ENCODE data around the gene MEA1. TPM values are rescaled to one million over a fixed set of nuclear protein-coding genes. Genes with fewer than 3 reads are reported as not detected.

Gene MEA1
- total RNA-seq, 4 donors from 2014 or later = 45.9 to 78.1 (median 61.7) TPM

- Histone ChIP-seq H3K36me3 (peaks cover 6 to 13% of the 10 kb centered on the region in 2 donors), H3K27me3 (no peaks in the 10 kb centered on the region), H3K27ac (no peak overlapping the region), H3K9me3 (no peaks in the 10 kb centered on the region), H3K4me3 (replicated peaks in 1 of 3) (no peak overlapping the region), H3K4me1 (no peaks in the 10 kb centered on the region)
- whole genome bisulfite sequencing, 2 donors = 86 to 88% methylated on average over 4 of the region's 4 CpGs
- no peak for TF ChIP-seq CTCF (IDR thresholded peaks at IDR 0.05)
- no peak for TF ChIP-seq POLR2A (IDR thresholded peaks at IDR 0.05)
- no peak for DNase-seq
- intact Hi-C loops (cut with DNase I) = no loop called here
Observed at GRCh38 chr6:42970871-42971612, 42.7 kb downstream of the MEA1 start.

GRCh38 chr6:42969934-42970333 lies 43.8 kb downstream of the MEA1 start:
- Histone ChIP-seq H3K36me3 (peaks cover 12 to 18% of the 10 kb centered on the region in 2 donors), H3K27ac (no peak overlapping the region), H3K9me3 (no peaks in the 10 kb centered on the region), H3K4me3 (replicated peaks in 1 of 3) (no peak overlapping the region), H3K4me1 (no peaks in the 10 kb centered on the region), H3K27me3 (no peaks in the 10 kb centered on the region)
- DNase-seq = no peak
- WGBS, 2 donors = 92 to 97% methylated on average over 4 of the region's 4 CpGs
- no peak for TF ChIP-seq CTCF (IDR thresholded peaks at IDR 0.05)
- TF ChIP-seq POLR2A (IDR thresholded peaks at IDR 0.05) = no peak
- intact Hi-C loops (cut with DNase I) = no loop called here

GRCh38 chr6:42969431-42969830 lies 44.3 kb downstream of the MEA1 start:
- Histone ChIP-seq H3K36me3 (peaks cover 12 to 18% of the 10 kb centered on the region in 2 donors), H3K4me3 (replicated peaks in 1 of 3) (no peak overlapping the region), H3K27ac (no peak overlapping the region), H3K4me1 (no peaks in the 10 kb centered on the region), H3K9me3 (no peaks in the 10 kb centered on the region), H3K27me3 (no peaks in the 10 kb centered on the region)
- intact Hi-C loops (cut with DNase I) = no loop called here
- no peak for DNase-seq
- WGBS, 2 donors = 96 to 98% methylated on average over 2 of the region's 2 CpGs
- TF ChIP-seq CTCF (IDR thresholded peaks at IDR 0.05) = no peak
- no peak for TF ChIP-seq POLR2A (IDR thresholded peaks at IDR 0.05)

GRCh38 chr6:42968783-42969182 lies 45.0 kb downstream of the MEA1 start:
- no peaks in the 10 kb centered on the region for H3K9me3 ChIP-seq
- DNase-seq = no peak
- TF ChIP-seq CTCF (IDR thresholded peaks at IDR 0.05) (no peak), POLR2A (IDR thresholded peaks at IDR 0.05) (no peak)
- H3K27me3 ChIP-seq = no peaks in the 10 kb centered on the region
- no peak overlapping the region for H3K4me3 ChIP-seq (replicated peaks in 1 of 3)
- 71 to 98% methylated on average over 4 of the region's 4 CpGs for WGBS, 2 donors
- intact Hi-C loops (cut with DNase I) = no loop called here
- peaks cover 12 to 18% of the 10 kb centered on the region in 2 donors for H3K36me3 ChIP-seq
- no peaks in the 10 kb centered on the region for H3K4me1 ChIP-seq
- H3K27ac ChIP-seq = no peak overlapping the region

- no peak for TF ChIP-seq CTCF (IDR thresholded peaks at IDR 0.05)
- TF ChIP-seq POLR2A (IDR thresholded peaks at IDR 0.05) = no peak
- H3K4me3 ChIP-seq (replicated peaks in 1 of 3) = no peak overlapping the region
- no peaks in the 10 kb centered on the region for H3K27me3 ChIP-seq
- H3K4me1 ChIP-seq = no peaks in the 10 kb centered on the region
- no peaks in the 10 kb centered on the region for H3K9me3 ChIP-seq
- H3K27ac ChIP-seq = no peak overlapping the region
- intact Hi-C loops (cut with DNase I) = no loop called here
- no peak for DNase-seq
- 99% methylated on average over 9 of the region's 12 CpGs; no CpG with 5 or more reads in 1 of the 2 donors for WGBS, 2 donors
- peaks cover 12 to 18% of the 10 kb centered on the region in 2 donors for H3K36me3 ChIP-seq
Observed at GRCh38 chr6:42968126-42968701, 45.5 kb downstream of the MEA1 start.

Data from thyroid gland (tissue), 4 donors.